Memory B cell (primary cell): ENCODE data around the gene SPON1.

Experiments
- ATAC-seq: fragments of 150-1000 bp; cut with Tn5 transposase; 2 replicates; pipeline ENCODE4 v1.10.0; 2021; ENCODE audit warnings: low read depth, mild to moderate bottlenecking, moderate library complexity
- DNase-seq, 2 donors: peaks; one replicate each; pipeline ENCODE4 v3.0.0; 2022; ENCODE audit warnings: low spot score in 2 of 2
- H3K27ac Mint-ChIP-seq: one replicate; pipeline ENCODE4 v1.8.0; 2022; ENCODE audit warnings: mild to moderate bottlenecking, moderate library complexity, mixed read lengths
- H3K27me3 Mint-ChIP-seq: one replicate; pipeline ENCODE4 v1.8.0; 2022; ENCODE audit warnings: mixed read lengths
- H3K36me3 Mint-ChIP-seq: one replicate; pipeline ENCODE4 v1.8.0; 2022; ENCODE audit warnings: mild to moderate bottlenecking, mixed read lengths
- H3K4me1 Mint-ChIP-seq: one replicate; pipeline ENCODE4 v1.8.0; 2022; ENCODE audit warnings: mixed read lengths
- H3K4me3 Mint-ChIP-seq: one replicate; pipeline ENCODE4 v1.8.0; 2022; ENCODE audit warnings: mild to moderate bottlenecking, moderate library complexity, mixed read lengths
- H3K9me3 Mint-ChIP-seq: one replicate; pipeline ENCODE4 v1.8.0; 2022; ENCODE audit warnings: mixed read lengths

SPON1 gene

DNA sequence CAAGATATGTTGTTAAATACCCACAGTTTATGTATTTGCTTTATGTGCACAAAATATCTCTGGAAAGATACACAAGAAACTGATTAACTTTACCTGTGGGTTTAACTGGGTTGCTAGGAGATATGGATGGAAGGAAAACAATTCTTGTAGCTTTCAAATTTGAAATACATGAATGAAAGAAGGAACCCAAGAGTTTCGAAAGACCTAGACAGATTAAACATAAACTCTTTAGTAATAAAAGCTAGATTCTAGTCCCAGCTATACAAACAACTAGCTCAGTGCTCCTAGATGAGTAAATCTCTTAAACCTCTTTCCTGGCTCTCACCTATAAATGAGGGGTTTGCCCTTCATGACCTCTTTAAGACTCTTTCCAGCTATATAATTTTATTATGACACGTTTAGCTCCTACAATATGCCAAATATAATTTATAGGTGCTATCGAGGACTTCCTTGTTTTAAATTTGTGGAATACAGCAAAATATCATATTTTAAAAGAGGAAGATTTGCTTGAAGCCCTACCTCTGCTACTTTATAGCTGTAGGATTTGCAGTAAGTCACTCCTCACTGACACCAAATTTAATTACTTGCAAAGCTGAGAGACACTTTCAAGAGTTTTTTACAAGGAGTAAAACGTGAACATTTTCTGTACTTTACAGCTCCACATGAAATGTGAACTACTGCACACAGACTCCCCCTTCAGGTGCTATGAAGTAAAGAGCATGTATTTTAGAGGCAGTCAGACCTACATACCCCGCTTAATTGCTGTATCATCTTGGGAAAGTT lies 345.8 kb downstream of the SPON1 start:
- no peaks in the 10 kb centered on the region for H3K9me3 Mint-ChIP-seq
- H3K4me3 Mint-ChIP-seq, result no peak overlapping the region
- ATAC-seq (peak; percentile 61), DNase-seq (no peak)
- peaks cover 2% of the 10 kb centered on the region for H3K36me3 Mint-ChIP-seq
- no peaks in the 10 kb centered on the region for H3K27me3 Mint-ChIP-seq
- peaks cover 40% of the 10 kb centered on the region for H3K4me1 Mint-ChIP-seq
- no peak overlapping the region for H3K27ac Mint-ChIP-seq

DNA sequence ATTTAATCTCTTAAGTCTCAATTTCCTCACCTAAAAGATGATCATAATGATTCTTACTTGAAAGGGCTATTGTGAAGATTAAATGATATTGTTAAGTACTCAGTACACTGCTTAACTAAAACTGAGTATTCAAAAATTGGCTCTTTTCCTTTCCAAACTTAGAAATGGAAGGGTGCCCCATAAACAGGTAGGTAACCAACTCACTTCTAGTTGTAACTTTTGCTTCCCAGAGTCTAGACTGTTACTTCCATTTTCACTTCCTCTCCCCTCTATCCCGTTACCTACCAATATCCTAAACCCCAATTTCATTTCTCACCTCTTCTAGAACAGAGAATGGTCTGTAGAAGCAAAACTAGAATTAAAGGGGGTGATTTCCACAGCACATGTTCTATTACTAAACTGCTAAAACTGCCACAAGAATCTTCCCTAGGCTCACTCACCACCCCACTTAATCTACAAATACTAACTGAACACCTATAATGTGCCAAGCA lies 346.4 kb downstream of the SPON1 start:
- H3K4me1 Mint-ChIP-seq, result peaks cover 39% of the 10 kb centered on the region
- H3K9me3 Mint-ChIP-seq, result no peaks in the 10 kb centered on the region
- no peaks in the 10 kb centered on the region for H3K27me3 Mint-ChIP-seq
- no peak for DNase-seq
- H3K27ac Mint-ChIP-seq, result no peak overlapping the region
- peak; percentile 53 for ATAC-seq
- H3K36me3 Mint-ChIP-seq, result peaks cover 2% of the 10 kb centered on the region
- H3K4me3 Mint-ChIP-seq, result no peak overlapping the region

DNA sequence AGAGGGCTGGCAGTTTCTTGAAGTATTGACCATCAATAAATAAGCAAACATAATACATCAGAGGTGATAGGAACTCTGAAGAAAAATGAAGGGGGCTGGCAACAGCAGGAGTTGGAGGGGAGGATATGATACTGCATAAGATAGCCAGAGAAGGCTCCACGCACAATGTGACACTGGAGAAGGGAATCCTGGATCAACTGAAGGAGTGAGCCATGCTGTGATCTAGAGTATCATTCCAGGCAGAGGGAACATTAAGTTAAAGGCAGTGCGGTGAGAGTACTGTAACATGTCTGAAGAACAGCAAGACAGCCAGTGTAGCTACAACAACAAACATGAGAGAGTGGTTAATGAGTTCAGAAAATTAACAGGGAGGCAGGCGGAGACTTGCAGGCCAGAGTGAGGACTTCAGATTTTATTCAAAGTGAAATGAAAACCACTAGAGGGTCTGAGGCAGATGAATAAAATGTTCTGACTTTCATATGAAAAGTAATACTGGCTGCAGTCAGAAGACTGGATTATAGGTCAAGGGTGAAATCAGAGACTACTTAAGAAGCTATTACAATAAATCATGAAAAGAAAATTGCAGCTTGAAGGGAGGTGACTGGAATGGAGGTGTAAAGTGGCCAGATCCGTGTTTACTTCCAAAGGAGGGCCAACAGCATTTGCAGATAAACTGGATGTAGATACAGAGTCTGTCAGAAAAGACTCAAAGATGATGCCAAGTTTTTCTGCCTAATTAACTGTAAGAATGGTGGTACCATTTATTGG lies 347.1 kb downstream of the SPON1 start:
- H3K27me3 Mint-ChIP-seq, result no peaks in the 10 kb centered on the region
- DNase-seq (no peak), ATAC-seq (no peak)
- no peaks in the 10 kb centered on the region for H3K9me3 Mint-ChIP-seq
- H3K4me3 Mint-ChIP-seq, result no peak overlapping the region
- H3K4me1 Mint-ChIP-seq, result peaks cover 39% of the 10 kb centered on the region
- no peak overlapping the region for H3K27ac Mint-ChIP-seq
- peaks cover 2% of the 10 kb centered on the region for H3K36me3 Mint-ChIP-seq

DNA sequence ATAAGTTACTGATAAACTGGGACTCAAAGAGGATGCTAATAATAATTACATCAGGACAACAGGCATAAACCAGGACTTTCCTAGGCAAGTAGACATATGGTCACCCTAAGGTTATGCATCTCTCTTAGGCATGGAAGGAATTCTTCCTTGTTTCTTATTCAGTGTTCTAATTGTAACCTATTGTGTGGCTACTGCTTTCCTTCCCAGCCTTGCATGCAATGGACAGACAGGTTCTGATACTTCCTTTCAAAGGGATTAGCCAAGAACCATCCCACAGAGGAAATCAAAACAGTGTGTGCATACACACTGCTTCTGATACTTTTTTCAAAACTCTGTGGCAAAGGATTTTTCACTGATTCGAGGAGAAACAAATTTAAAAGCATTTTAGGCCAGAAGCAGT lies 348.2 kb downstream of the SPON1 start:
- Mint-ChIP-seq H3K4me1 (peaks cover 42% of the 10 kb centered on the region), H3K9me3 (no peaks in the 10 kb centered on the region), H3K4me3 (no peak overlapping the region), H3K36me3 (peaks cover 2% of the 10 kb centered on the region), H3K27me3 (no peaks in the 10 kb centered on the region), H3K27ac (no peak overlapping the region)
- ATAC-seq (no peak), DNase-seq (no peak)

DNA sequence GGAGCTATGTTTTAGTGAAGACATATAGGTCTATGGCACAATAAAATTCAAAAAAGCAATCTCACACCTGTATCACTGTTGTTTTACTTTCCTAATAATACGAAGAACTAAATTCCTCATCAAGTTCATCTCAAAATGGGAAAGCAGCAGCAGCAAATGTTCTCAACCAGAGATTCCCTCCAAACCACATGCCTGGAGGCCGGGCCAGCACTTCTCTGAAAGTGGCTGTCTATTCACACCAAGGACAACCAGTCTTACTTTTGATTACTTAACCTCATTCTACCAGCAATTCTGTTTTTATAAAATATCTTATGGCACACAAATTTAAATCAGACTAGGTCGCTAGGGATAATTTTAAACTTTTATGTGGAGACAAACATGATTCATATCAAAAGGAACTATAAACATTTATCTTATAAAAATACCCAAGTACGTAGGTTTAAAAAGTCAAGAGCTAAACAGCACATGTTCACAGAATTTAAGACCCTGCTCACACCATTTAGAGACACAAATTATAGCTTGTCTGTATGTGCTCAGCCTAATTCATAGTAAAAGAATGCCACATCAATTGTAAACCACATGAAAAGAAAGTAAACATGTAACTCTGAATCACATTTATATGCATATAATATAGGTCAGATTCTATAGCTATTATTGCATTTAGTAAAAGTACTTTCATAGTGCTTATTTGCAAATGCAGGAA lies 350.4 kb downstream of the SPON1 start:
- ATAC-seq (no peak), DNase-seq (no peak)
- Mint-ChIP-seq H3K36me3 (peaks cover 4% of the 10 kb centered on the region), H3K4me1 (peaks cover 34% of the 10 kb centered on the region), H3K27ac (peak overlapping the region; percentile 98), H3K9me3 (no peaks in the 10 kb centered on the region), H3K4me3 (peak overlapping the region; percentile 74), H3K27me3 (no peaks in the 10 kb centered on the region)

DNA sequence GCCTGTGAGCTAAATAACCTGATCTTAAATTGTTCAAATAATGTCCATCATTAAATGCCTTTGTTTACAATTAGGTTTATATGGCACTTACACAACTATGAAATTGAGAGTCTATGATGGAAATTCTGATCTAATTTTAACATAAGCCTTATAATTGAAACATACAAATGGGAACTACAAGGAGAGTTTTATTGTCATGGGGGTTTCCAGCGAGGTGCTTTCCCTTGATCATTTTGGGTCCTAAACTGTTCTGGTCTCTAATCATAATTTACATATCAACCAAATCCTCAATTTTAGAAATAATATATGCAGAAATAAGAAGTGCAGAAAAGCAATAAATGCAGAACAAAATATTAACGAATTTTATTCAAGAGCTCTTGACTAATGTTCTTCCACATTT lies 351.6 kb downstream of the SPON1 start:
- H3K4me3 Mint-ChIP-seq, result peak overlapping the region; percentile 75
- no peaks in the 10 kb centered on the region for H3K27me3 Mint-ChIP-seq
- peaks cover 32% of the 10 kb centered on the region for H3K4me1 Mint-ChIP-seq
- H3K36me3 Mint-ChIP-seq, result peaks cover 4% of the 10 kb centered on the region
- peak overlapping the region; percentile 98 for H3K27ac Mint-ChIP-seq
- H3K9me3 Mint-ChIP-seq, result no peaks in the 10 kb centered on the region
- ATAC-seq (peak; percentile 84), DNase-seq (peak in 1 of 2 donors; percentile 49)

DNA sequence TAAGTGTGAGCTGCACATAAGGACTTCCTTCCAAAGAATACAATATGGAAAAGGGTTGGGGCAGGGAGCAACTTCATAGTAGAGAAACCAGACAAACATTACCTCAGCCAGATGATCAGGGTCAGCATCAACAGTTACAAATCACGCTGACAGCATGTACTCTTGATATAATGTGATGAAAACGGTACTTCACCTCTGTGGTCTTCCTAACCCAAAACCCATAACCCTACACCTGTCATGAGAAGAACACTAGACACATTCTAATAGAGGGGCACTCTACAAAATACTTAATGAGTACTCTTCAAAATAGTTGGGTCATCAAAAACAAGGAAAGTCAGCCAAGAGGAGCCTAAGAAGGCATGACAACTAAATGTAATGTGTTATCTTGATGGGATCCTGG lies 352.6 kb downstream of the SPON1 start:
- H3K9me3 Mint-ChIP-seq, result no peaks in the 10 kb centered on the region
- H3K4me1 Mint-ChIP-seq, result peaks cover 40% of the 10 kb centered on the region
- H3K27ac Mint-ChIP-seq, result peak overlapping the region; percentile 98
- ATAC-seq, result no peak
- no peak for DNase-seq
- H3K36me3 Mint-ChIP-seq, result peaks cover 4% of the 10 kb centered on the region
- no peaks in the 10 kb centered on the region for H3K27me3 Mint-ChIP-seq
- peak overlapping the region; percentile 66 for H3K4me3 Mint-ChIP-seq
